Measurements from ENCODE around the gene MYOCD.

DNA sequence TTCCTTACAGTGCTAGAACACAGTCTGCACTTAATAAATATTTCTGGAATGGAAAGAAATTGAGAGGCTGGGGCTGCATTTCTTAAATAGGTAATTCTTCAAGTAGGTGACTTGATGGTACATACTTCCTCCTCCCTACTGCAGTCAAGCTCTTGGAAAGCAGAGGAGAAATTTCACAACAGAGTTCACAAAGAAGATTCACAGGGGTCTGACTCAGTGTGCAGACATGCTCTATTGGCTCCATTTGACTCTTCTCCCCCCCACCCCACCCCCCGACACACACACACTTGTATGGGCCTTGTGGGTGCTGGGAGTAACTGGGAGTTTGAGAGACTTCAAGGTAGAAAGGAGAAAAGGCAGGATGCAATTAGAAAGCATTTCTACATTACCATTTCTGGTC, 6.2 kb upstream of the MYOCD start:
- TF ChIP-seq POLR2AphosphoS5 (IDR thresholded peaks at IDR 0.05; ENCODE audit: low read depth, low read length) (no peak), TAF1 (IDR thresholded peaks at IDR 0.05; ENCODE audit: borderline replicate concordance, insufficient read depth, low read length) (no peak), REST (IDR thresholded peaks at IDR 0.05; ENCODE audit: insufficient read depth in 1 of 2, low read depth in 2 of 2, low read length in 2 of 2) (no peak), SIN3A (IDR thresholded peaks at IDR 0.05; ENCODE audit: borderline replicate concordance, insufficient read depth, low read length) (no peak)

All from PFSK-1 (cell line).